NCI-H82 treated with DMSO at 0.1 percent for 48 hours (cell line): Measurements from ENCODE around the gene SUMO3.
"Not testable (repeated sequence)": the region's sequence is repeated elsewhere in the genome, so short reads cannot be mapped to it uniquely, and the experiment has no call there.

Source experiments
- DNase-seq: peaks from one replicate; lab custom pipeline; 2025; ENCODE audit not compliant: unreplicated experiment; lab: John Stamatoyannopoulos, UW

SUMO3 gene

DNA sequence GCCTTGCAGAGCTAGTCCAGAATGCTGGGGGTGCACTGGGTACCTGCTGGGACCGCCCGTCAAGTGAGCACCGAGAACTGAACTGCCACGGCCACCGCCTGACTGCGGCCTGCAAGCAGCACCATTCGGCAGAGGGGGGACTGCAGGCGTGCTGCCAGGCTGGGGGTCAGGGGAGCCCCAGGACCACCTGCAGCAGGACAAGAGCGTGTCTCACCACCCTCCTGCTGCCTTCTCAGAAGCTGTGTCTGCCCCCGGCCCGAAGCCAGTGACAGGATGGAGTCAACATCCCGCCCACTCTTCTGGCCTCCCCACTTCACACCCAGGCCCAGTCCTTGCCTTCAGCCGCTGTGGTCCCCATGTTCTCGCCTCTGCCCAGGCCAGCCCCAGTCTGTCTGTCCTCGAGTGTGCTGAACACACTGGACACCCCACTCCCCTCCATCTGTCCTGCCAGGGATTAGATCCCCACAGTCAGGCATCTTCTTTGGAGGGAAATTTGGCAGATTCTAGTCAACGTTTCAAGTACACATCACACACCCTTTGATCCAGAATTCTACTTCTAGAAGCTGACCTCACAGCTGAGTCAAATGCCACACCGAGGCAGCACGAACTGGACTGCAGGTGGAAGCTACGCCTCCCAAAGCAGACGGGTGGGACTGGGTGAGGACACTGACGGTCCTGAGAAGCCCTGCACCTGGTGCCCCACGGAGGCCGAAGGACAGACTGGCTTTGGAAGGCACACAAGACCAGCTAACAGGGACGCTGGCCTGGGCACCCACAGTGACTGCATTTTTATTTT lies 29.6 kb upstream of the SUMO3 start:
- DNase-seq = no peak

DNA sequence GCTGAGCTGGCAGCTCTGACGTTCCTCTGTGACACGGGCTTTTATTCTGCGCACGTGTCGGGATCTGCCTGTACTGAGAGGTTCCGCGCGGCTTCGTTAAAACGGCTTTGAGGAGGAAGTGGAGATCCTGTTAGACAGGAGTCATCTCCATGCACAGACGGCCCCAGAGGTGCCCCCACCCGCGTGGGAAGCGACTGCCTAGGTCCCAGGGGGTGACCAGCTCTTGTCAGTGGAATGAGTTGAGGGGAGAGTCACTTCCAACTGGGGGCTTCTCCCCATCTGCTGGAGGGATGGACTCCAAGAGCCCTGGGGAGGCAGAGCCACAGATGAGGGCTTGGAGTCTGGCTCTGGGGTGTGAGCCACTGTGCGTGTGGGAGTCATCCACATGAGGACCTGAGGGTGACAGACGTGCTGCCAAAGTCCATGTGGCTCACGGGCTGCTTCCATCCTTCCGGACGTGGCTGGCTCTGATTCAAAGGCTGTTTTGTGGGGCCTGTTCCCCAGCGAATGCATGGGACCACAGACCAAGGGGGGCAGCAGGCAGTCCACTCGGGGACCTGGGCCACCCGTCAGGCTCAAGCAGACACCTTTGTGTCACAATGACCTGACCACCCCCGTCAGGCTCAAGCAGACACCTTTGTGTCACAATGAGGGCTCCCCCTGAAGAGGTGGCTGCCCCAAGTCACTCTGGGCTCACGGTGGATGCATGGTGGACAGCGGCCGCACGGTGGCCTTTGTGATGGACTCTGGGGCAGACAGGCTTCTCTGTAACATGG lies 28.8 kb upstream of the SUMO3 start:
- no peak for DNase-seq

DNA sequence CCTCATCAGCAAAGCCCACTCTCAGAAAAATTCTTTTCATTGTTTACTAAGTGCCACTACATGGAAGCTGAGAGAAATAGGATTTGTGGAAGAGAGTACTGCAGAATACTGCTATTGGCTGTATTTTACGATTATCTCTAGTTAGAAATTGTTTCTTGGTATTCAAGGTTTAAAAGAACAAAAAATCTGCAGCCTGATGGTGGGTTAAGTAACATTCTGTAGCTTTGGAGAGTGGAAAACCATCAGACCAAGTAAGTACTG lies 28.3 kb upstream of the SUMO3 start:
- DNase-seq = no peak

DNA sequence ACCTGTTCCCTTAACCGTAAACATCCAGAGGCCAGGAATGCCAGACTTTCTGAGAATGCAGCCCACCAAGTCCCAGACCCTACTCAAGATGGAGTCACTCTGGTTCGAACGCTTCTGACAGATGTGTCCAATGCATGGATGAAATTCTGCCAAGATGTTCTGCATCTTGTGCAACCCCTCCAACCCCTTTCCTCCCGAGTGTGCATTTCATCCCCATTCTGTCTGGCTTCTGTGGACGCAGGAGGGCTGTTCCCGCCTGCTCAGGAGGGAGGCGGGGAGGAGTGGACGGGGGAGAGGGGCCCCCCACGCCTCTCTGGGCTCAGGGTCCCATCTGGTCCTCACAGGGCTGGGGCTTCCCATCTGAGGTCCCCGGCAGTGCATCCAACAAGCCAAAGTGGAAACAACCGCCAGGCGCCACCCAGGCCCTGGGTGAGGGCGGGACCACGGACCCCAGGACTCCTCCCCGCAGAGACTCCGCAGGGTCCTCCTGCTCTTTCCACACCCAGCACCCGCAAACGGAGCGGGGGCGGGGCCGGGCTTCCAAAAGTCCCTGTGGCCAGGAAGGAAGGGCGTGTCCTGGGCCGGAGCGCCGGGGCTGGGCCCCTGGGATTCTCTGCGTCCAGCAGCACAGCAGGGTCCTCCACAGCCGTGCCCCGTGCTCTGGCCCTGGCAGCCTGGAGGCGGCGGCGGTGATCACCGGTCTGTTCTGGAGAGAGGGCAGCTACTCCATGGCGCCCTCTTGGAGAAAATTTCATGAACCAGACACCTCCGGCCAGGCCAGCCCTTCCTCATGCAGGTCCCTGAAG lies 27.8 kb upstream of the SUMO3 start:
- DNase-seq = peak; percentile 8

DNA sequence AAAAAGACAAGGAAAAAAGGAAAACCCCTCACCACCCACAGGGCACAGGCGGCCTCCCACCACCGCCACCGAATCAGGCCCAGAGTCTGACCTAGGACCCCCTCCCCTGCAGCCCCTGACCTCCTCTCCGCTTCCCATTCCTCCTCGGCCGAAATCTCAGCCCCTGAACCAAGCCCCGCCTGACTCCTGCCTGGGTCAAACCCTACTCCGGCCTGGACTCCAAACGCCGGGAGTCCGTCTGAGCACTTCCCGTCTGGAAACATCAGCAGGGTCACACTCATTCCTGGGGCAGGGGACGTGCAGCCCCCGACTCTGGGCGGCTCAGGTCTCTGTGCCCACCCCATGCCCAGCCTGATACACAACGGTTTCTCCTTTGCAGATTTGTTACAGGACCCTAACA lies 26.4 kb upstream of the SUMO3 start:
- DNase-seq = no peak

DNA sequence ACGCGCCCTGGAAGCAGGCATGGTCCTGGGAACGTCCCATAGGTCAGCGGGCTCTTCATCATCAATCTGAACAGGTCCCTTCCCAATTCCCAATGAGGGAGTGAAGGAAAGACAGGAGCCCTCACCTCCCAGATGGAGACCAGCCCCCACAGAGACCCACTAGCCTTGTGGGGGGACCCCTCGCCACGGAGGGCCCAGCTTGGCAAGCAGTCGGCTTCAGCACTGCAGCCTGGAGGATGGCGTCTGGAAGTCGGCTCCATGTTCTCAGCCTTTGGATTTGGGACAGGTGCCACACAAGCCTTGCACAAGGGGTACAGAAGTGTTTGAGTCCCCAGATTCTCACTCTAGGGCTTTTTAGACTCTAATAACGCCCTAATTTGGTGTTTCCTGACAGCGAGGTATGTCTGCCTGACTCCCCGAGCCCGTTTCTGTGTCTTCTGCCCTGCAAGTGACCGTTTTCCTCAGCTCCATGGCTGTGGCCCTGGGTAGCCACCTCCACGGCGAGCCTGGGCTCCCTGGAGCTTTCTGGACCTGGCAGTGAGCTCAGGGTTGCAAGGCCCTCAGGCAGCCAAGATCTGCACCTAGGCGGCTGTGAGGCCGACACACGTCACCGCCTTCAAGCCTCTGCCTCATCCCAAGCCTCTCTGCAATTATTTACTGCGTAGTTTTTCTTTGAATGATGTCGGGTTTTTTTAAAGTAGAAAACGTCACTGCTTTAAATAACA lies 25.0 kb upstream of the SUMO3 start:
- DNase-seq = no peak

DNA sequence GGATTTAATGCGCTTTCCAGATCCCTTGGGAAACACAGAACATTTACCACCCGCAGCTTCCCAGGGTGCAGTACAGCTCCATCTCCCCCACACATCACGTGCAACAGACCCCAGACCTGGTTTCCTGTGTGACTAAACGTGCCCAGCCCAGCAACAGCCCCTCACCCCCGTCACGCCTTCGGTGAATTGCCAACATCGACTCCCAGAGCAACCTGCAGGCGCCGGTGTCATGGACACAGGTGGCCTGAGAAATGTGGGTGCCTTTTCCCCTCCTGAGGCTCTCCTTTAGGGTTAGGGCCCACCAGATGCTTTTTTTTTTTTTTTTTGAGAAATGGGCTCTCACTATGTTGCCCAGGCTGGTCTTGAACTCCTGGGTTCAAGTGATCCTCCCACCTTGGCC lies 24.2 kb upstream of the SUMO3 start:
- no peak for DNase-seq

DNA sequence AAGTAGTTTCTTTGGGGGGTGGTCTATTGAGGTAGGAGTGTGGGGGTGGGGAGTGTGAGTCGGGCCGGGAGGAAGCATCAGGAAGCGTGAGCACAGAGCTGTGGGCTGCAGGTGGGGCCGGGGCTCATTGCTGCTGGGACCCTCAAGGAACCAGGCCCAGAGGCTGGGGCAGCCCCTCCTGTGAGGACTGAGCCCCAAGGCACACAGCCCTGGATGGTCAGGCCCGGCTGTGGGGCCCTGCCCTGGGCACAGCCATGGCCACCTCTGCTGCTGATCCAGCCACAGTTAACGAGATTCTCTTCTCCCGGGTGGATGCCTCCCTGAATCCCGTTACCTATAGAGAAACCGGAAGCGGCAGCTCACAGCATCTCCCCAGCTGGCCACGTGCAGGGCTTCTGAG lies 22.9 kb upstream of the SUMO3 start:
- DNase-seq = no peak

DNA sequence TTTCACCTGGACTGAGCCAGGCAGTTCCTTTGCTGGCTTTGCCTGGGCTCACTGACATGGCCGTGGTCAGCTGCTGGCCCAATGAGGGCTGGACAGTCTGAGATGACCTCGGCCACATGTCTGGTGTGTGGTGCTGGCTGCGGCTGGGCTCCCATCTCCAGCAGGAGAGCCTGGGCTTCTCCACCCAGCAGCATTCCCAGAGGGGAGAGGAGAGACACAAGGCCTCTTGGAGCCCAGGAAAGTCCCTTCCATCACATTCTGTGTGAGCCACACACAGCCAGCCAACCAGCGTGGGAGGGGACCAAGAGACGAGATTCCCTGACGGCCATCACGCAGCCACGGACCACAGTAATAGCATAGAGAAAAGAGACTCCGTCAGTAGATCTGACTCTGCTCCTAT lies 21.1 kb upstream of the SUMO3 start:
- no peak for DNase-seq

DNA sequence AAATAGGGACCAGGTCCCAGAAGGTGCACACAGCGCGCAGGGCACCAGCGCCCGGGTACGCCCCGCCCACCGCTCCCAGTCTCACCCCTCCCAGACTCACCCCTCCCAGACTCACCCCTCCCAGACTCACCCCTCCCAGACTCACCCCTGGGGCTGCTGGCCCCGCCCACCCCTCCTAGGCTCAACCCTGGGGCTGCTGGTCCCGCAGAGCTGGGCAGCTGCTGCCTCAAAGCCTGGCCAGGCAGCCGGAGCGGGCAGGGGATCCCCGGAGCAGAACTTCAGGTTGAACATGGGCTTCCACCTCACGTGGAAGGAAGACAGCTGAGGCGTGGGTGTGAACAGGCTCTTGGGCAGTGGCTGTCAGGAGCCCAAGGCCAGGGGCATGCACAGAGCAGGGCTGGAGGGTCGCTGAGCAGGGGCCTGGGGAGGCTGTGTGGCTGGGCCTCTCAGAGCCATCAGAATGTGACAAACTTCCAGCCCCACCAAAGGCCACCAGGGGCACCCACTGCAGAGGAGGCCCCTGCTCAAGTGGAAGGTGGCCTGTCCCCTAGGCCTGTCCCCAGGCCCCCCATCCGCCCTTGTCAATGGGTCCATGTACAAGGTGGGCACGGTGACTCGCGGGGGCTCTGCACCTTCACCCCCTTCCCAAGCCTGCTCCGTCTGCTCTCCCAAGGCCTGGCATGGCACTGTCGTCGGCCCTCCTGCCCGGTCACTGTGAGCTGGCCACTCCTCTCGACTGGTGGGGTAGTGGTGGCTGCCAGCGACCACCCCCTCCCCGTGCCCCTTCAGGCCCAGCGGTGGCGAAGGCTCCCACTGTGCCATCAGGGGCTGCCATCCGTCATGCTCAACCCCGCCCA lies 20.4 kb upstream of the SUMO3 start:
- DNase-seq = no peak

DNA sequence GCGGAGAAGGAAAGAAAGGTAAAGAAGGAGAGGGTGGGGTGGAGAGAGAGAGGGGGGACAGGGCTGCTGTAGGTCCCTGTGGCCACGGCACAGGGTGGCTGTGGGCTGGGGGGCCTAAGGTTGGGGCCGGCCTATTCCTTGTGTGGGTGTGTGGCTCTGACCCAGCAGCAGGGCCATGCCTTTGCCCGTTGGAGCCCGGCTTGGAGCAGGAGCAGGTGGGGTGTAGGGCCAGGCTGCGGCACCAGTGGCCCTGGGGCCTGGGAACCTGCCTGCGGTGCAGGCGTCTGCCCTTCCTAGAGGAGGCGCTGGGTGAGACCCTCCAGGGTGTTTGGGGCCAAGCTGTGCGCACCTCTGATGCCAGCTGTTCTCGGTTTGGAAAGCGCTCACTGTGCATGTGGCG lies 19.7 kb upstream of the SUMO3 start:
- DNase-seq = no peak

DNA sequence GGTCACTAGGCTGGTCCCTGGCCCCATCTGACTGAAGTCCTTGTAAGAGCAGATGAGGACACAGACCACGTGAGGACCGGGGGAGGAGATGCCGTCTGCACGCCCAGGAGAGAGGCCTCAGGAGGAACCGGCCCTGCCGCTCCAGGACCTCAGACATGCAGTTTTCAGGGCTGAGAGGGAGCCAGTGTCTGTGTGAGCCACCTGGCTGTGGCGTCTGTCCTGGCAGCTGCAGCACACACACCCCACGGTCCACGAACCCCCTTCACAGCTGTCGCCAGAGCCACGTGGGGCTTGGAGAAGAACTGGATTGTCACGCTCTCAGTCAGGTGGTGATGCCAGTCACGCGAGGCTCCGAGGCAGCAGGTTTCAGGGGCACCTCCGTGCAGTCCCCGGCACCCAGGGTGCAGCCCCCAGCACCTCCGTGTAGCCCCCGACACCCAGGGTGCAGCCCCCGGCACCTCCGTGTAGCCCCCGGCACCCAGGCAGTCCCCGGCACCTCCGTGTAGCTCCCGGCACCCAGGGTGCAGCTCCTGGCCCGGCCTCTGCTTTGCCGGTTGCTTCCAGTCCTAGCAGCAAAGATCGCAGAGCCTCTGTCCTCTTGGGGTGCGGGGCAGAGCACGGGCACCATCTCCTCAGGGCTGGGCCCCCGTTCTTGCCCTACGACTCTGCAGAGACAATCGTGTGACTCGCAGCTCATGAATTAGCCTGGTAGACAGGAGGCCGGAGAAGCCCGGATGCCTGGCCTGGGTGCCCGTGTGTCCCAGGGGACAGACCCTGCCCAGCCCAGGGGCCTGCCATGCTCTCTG lies 19.0 kb upstream of the SUMO3 start:
- peak; percentile 38 for DNase-seq

DNA sequence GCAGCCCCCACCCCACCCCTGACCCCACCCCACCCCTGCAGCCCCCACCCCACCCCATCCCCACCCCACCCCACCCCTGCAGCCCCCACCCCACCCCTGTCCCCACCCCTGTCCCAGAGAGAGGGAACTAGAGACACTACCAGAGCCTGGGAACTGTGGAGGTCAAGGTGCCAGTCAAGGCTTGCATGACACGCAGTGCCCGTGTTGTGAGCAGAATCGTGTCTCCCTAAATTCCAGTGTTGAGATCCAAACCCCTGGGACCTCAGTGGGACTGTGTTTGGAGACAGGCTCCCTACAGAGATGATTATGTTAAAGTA lies 18.4 kb upstream of the SUMO3 start:
- no peak for DNase-seq

DNA sequence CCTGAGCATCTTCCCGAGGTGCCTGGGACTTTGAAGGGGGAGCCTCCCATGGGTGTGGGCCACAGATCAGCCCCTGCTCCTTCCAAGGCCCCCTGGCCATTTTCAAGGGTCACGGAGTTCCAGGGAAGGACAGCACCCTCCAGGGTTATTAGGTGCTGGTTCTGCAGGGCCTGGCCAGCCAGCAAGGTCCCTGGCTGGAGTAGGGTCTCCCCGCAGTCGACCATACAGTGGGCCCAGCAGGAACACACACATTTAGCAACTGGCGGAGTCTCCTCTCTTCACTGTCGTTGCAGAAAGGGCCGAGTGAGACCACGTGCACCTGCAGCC lies 17.7 kb upstream of the SUMO3 start:
- no peak for DNase-seq

DNA sequence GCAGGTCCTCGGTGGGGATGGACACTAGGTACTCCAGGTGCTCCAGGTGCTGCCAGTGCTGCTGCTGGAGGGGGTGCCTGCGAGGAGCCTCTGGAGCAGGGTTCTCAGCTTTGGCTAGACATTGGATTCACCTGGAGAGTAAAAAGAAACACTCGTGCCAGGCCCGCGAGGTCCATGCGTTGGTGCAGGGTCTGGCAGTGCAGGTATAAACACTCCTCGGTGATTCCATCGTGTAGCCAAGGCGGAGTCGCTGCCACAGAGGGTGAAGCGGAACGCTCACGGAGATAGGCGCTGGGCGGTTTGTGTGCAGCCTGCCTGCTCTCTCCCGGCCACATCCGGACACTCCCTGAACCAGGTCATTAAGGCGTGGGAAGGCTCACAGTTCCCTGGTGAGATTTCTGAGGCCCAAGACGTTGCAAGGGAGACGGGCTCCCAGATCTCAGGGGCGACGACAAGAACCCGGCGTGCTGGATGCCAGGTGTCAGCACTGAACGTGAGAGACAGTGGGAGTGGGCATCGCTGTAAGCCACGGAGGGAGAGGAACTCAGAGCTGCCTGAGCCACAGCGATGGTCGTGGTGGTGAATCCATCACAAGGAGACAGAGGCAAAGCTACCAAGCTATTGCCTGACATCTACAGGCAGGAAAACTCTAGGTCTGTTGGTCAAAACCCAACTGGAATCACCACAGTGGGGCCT lies 17.2 kb upstream of the SUMO3 start:
- DNase-seq = no peak

DNA sequence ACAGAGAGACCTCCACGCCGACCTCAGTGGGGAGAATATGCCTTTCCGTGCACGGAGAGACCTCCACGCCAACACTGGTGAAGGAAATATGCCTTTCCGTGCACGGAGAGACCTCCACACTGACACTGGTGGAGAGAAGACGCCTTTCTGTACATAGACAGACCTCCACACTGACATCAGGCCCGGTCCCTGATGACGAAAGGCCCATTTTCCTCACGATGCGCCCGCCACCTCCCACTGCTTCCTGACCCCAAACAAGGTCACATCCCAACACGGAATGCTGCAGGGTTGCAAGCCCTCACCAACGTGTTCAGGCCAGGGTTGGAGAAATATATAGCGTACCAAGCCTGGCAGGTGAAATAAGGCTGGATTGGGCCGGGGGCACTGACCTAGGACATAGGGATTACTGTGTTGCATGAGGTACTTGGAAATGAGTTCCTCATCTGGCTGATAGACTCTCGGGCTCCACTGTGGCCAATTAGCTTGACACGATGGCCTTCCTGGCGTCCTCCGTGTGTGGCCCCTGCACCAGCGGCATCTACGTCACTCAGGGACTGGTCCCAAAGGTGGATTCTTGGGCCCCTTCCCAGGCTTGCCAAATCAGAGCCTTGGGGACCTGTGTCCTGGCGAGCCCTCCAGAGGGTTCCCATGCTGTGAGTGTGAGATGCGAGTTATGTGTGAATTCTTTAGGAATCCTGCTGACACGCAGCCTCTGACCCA lies 16.5 kb upstream of the SUMO3 start:
- DNase-seq = no peak

DNA sequence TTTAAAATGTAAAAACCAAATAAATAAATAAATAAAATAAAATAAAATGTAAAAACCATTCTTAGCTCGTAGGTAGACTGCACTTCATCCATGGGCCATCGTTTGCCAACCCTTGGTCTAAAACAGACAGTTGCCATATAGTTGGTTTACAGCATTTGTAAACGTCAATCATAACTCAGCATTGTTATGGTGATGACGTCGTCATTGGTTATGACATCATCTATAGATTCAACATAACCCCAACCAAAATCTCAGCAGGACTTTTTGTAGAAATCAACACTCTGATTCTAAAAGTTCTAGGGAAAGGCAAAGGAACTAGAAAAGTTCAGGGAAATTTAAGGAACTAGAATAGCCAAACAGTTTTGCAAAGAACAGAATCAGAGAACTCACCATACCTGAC lies 15.8 kb upstream of the SUMO3 start:
- no peak for DNase-seq

DNA sequence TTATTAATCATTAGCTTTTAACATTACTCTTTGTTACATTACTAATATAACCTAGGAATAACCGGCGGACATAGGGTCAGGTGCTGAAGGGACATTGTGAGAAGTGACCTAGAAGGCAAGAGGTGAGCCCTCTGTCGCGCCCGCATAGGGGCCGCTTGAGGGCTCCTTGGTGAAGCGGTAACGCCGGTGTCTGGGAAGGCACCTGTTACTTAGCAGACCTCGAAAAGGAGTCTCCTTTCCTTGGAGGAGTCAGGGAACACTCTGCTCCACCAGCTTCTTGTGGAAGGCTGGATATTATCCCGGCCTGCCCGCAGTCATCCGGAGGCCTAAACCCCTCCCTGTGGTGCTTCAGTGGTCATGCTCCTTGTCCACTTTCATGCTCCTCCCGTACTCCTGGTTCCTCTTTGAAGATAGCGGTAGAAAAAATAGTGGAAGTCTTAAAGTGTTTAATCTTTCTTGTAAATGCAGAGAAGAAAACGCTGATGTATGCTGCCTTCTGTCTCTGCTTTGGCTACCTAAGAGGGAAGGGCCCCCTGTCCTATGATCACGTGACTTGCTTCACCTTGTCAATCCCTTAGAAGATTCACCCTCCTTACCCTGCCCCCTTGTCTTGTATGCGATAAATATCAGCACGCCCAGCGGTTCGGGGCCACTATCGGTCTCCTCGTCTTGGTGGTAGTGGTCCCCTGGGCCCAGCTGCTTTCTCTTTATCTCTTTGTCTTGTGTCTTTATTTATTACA lies 14.8 kb upstream of the SUMO3 start:
- not testable (repeated sequence) for DNase-seq
